PC-9 (cell line): ENCODE results near the gene ZNF343. TPM values are rescaled to one million over a fixed set of nuclear protein-coding genes. Genes with fewer than 3 reads are reported as not detected.

Experiments used
- BruUV-seq: library from RNA; stranded (reverse); fragments of 400-500 nt; replicated peaks from 2 replicates; lab custom pipeline; 2021; lab: Mats Ljungman, UMichigan
- CTCF ChIA-PET: fragments of 300-600 bp; sonication (Branson Sonifier 250); formaldehyde crosslinking; loops from one replicate; lab custom pipeline; 2022; ENCODE audit warnings: antibody characterized with exemption; lab: Charles Lee
- POLR2A ChIA-PET: fragments of 300-600 bp; sonication (Branson Sonifier 250); formaldehyde crosslinking; loops from one replicate; lab custom pipeline; 2022; ENCODE audit warnings: antibody characterized with exemption; ENCODE audit not compliant: unreplicated experiment; lab: Charles Lee
- DNase-seq, 2 experiments: peaks; one replicate each; pipeline versions ENCODE4 v3.0.0 to v3.0.0-alpha.2; 2015 to 2022; ENCODE audit warnings: mixed read lengths in 1 of 2
- H2AFZ ChIP-seq: fragments of 200-600 bp; sonication (generic); 2 replicates; pipeline ENCODE4 v1.8.1; 2017; ENCODE audit warnings: antibody characterized with exemption
- H3F3A ChIP-seq: fragments of 200-600 bp; sonication (generic); 2 replicates; pipeline ENCODE4 v1.8.1; 2017; ENCODE audit warnings: antibody characterized with exemption, mild to moderate bottlenecking, low read depth; ENCODE audit not compliant: insufficient read depth
- H3K27ac ChIP-seq: fragments of 200-600 bp; sonication (generic); 2 replicates; pipeline ENCODE4 v1.6.1; 2016; ENCODE audit warnings: mixed run types
- H3K27me3 ChIP-seq: fragments of 200-600 bp; sonication (generic); 2 replicates; pipeline ENCODE4 v1.6.1; 2016; ENCODE audit warnings: low read depth, mixed run types; ENCODE audit not compliant: insufficient read depth
- H3K36me3 ChIP-seq: fragments of 200-600 bp; sonication (generic); 2 replicates; pipeline ENCODE4 v1.6.1; 2016; ENCODE audit warnings: low read depth, mixed run types
- H3K4me1 ChIP-seq: fragments of 200-600 bp; sonication (generic); replicated peaks from 2 replicates; pipeline ENCODE4 v1.6.1; 2016; ENCODE audit warnings: mixed run types; ENCODE audit not compliant: insufficient read depth
- H3K4me2 ChIP-seq: fragments of 200-600 bp; sonication (generic); 2 replicates; pipeline ENCODE4 v1.6.1; 2017; ENCODE audit warnings: mixed run types
- H3K4me3 ChIP-seq: fragments of 200-600 bp; sonication (generic); 2 replicates; pipeline ENCODE4 v1.6.1; 2016; ENCODE audit warnings: mixed run types
- H3K79me2 ChIP-seq: fragments of 200-600 bp; sonication (generic); 2 replicates; pipeline ENCODE4 v1.6.1; 2017; ENCODE audit warnings: low read depth, mixed run types
- H3K9me2 ChIP-seq: fragments of 200-600 bp; sonication (generic); 2 replicates; pipeline ENCODE4 v1.8.1; 2017; ENCODE audit warnings: mild to moderate bottlenecking; ENCODE audit not compliant: insufficient read depth
- H3K9me3 ChIP-seq: fragments of 200-600 bp; sonication (generic); 2 replicates; pipeline ENCODE4 v1.8.1; 2016; ENCODE audit warnings: low read depth; ENCODE audit not compliant: insufficient read depth
- H4K20me1 ChIP-seq: fragments of 200-600 bp; sonication (generic); 2 replicates; pipeline ENCODE4 v1.8.1; 2017; ENCODE audit not compliant: insufficient read depth
- CTCF ChIP-seq: fragments of 200-600 bp; sonication (generic); conservative IDR thresholded peaks from 2 replicates; pipeline ENCODE4 v1.6.1; 2017; ENCODE audit warnings: mixed run types, antibody characterized with exemption, mild to moderate bottlenecking, moderate library complexity
- EZH2 ChIP-seq: fragments of 200-600 bp; sonication (generic); IDR thresholded peaks from 2 replicates; pipeline ENCODE4 v1.8.0; 2017; ENCODE audit warnings: antibody characterized with exemption, low read depth
- intact Hi-C: fragments of 100-400 bp; cut with micrococcal nuclease; formaldehyde crosslinking; loops from one replicate; pipeline ENCODE4 v1.10.0; 2022; ENCODE audit not compliant: unreplicated experiment
- total RNA-seq: library from RNA; stranded (reverse); gene quantifications from 2 replicates; pipeline ENCODE4 v1.2.3, GENCODE V29; 2021

Gene ZNF343
- total RNA-seq, 1 experiment from 2014 or later, result 10.0 TPM

GRCh38 chr20:2538931-2539720, 30.4 kb upstream of the ZNF343 start:
- Histone ChIP-seq H3K36me3 (no peaks in the 10 kb centered on the region), H3K79me2 (no peaks in the 10 kb centered on the region), H3K4me1 (0 out of 2 replicates have a peak, but pooled peaks cover 1% of the 10 kb centered on the region), H3K4me2 (no peak overlapping the region), H3K9me2 (no peaks in the 10 kb centered on the region), H3K27me3 (peaks cover 89% of the 10 kb centered on the region), H3F3A (0 out of 2 replicates have a peak, but pooled peaks cover 1% of the 10 kb centered on the region), H3K4me3 (no peak overlapping the region), H4K20me1 (no peaks in the 10 kb centered on the region), H2AFZ (no peak overlapping the region), H3K27ac (no peak overlapping the region), H3K9me3 (no peaks in the 10 kb centered on the region)
- POLR2A ChIA-PET, result no interaction called here
- CTCF ChIA-PET, result no interaction called here
- no peak for DNase-seq
- no TSS peak for BruUV-seq
- intact Hi-C loops, result no loop called here
- no peak for TF ChIP-seq CTCF
- no peak for TF ChIP-seq EZH2

GRCh38 chr20:2538356-2538755, 29.6 kb upstream of the ZNF343 start:
- DNase-seq, result no peak
- Histone ChIP-seq H3K4me3 (no peak overlapping the region), H3K27ac (no peak overlapping the region), H4K20me1 (no peaks in the 10 kb centered on the region), H3K4me1 (no peaks in the 10 kb centered on the region), H3K36me3 (no peaks in the 10 kb centered on the region), H3K27me3 (peaks cover 93% of the 10 kb centered on the region), H3K79me2 (no peaks in the 10 kb centered on the region), H3K4me2 (no peak overlapping the region), H3K9me3 (no peaks in the 10 kb centered on the region), H3F3A (no peaks in the 10 kb centered on the region), H3K9me2 (no peaks in the 10 kb centered on the region), H2AFZ (no peak overlapping the region)
- no peak for TF ChIP-seq EZH2
- ChIA-PET CTCF (interaction anchor here (0.6 kb wide), 1 partner anchor 86 kb away, joined by 6 read pairs; no protein-coding TSS in a partner anchor), POLR2A (no interaction called here)
- BruUV-seq, result no TSS peak
- intact Hi-C loops, result no loop called here

GRCh38 chr20:2537101-2537500, 28.4 kb upstream of the ZNF343 start:
- CTCF ChIA-PET, result no interaction called here
- POLR2A ChIA-PET, result no interaction called here
- intact Hi-C loops, result no loop called here
- H3K36me3 ChIP-seq, result no peaks in the 10 kb centered on the region
- H3K9me3 ChIP-seq, result no peaks in the 10 kb centered on the region
- H3K9me2 ChIP-seq, result no peaks in the 10 kb centered on the region
- TF ChIP-seq CTCF, result no peak
- TF ChIP-seq EZH2, result no peak
- no TSS peak for BruUV-seq
- H3K79me2 ChIP-seq, result no peaks in the 10 kb centered on the region
- no peaks in the 10 kb centered on the region for H4K20me1 ChIP-seq
- H2AFZ ChIP-seq, result no peak overlapping the region
- H3K4me2 ChIP-seq, result no peak overlapping the region
- no peaks in the 10 kb centered on the region for H3F3A ChIP-seq
- no peak for DNase-seq
- no peak overlapping the region for H3K27ac ChIP-seq
- peaks cover 96% of the 10 kb centered on the region for H3K27me3 ChIP-seq
- H3K4me1 ChIP-seq, result no peaks in the 10 kb centered on the region
- no peak overlapping the region for H3K4me3 ChIP-seq
